Mononuclear cell (primary cell): Measurements from ENCODE around the gene GPAT2. TPM values are rescaled to one million over a fixed set of nuclear protein-coding genes. Genes with fewer than 3 reads are reported as not detected.

Source experiments
- total RNA-seq: library from RNA; depleted of rRNA; stranded (reverse); fragments of >200 nt; gene quantifications from one replicate; pipeline ENCODE4 v1.2.3, GENCODE V29; 2012

Gene GPAT2
- total RNA-seq, 1 donor: 1.3 TPM

Other genes with a start within 250 kb of the GPAT2 start
- gene ANKRD36C, start 43.1 kb downstream of the GPAT2 start, total RNA-seq: 83.4 TPM
- gene ADRA2B, start 81.7 kb upstream of the GPAT2 start, total RNA-seq: 1.5 TPM
- 6.5 TPM for gene ASTL, start 103.6 kb upstream of the GPAT2 start, total RNA-seq
- gene DUSP2, start 110.5 kb upstream of the GPAT2 start, total RNA-seq: 891 TPM
- gene STARD7, start 173.9 kb upstream of the GPAT2 start, total RNA-seq: 96.8 TPM
- 51.6 TPM for gene TMEM127, start 231.1 kb upstream of the GPAT2 start, total RNA-seq
- 65.4 TPM for gene CIAO1, start 231.3 kb upstream of the GPAT2 start, total RNA-seq